HG03342 (cell line): Measurements from ENCODE around the gene GHITM.
"Not testable (repeated sequence)": the region's sequence is repeated elsewhere in the genome, so short reads cannot be mapped to it uniquely, and the experiment has no call there.

ENCODE experiments used
- ATAC-seq: cut with Tn5 transposase; IDR thresholded peaks from one replicate; pipeline ENCODE4 v1.9.1; 2021; ENCODE audit warnings: mild to moderate bottlenecking, moderate library complexity; ENCODE audit not compliant: unreplicated experiment

The GHITM gene

DNA sequence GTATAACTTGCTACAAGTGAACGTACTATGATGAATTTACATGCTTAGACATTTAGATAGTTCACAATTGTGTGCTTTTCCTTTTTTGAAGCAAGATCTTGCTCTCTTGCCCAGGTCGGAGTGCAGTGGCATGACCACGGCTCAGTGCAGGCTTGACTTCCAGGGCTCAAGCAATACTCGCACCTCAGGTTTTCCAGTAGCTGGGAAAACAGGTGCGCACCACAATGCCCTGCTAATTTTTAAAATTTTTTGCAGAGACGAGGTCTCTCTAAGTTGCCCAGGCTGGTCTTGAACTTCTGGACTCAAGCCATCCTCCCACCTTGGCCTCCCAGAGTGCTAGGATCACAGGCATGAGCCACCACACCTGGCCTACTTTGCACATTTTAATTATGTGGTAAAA, 36.1 kb downstream of the GHITM start:
- ATAC-seq: no peak

DNA sequence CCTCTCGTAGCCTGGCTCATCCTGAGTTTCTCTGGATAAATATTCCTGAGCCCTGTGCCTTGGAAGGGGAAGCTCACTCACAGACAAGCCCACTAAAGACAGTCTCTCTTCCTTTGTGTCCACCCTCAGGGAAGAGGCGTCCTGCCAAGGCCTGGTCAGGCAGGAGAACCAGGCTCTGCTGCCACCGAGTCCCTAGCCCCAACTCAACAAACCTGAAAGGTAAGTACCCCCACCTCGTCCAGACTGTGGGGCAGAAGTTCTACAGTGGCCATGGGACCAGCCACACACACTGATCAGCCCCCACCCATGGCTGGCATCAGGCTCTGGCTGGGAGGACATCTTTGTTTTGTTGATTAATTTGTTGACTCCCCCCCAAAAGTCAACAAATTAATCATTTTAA, 37.0 kb downstream of the GHITM start:
- ATAC-seq: no peak

DNA sequence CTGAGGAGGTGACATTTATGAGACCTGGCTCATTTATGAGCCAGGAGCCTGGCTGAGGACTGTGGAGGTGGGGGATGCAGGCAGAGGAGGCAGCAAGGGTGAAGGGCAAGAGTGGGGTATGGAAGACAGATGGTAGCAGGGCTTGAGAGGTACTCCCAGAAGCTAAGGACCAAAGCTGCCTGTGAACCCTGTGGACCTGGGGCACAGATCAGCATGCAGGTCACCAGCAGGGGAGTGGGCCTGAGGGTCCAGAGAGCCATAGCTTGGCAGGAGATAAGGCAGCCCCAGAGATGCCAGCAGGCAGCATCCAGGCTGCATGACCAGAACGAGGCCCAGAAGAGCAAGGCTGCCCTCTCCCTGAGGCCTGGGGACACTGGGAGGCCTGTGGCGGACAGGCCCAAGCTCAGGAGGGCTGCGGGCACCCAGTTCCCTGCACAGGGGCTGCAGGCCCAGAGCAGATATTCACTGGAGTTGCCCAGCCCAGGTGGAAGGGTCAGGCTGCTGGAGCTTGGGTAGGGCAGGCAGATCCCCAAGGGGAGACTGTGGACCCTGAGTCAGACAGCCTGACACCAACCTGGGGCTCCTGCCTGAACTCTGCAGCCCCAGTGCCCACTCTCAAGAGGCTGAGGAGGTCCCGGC, 37.6 kb downstream of the GHITM start:
- ATAC-seq: no peak

DNA sequence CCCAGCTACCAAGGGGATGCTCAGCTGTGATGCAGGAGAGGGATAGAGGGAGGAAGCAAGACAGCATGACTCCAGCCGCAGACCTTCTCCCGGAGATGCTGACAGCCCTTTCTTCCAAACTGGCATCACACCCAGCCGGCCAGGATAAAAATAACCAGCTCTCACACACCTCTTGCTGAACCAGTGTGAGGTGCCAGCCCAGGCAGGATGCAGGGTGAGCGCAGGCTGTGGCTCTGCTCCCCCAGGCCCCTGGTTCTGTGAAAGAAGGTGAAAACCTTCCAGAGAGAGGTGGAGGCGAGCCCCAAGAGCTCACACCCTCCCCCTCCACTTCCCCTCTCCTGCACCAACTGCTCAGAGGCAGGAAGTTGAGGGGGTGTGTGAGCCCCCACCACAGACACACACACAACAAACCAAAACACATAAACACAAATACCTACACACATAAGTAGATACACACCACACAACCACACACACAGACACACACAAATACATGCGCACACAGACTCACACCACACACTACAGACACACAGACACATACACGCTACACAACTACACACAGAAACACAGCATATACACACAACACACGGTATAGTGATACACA, 38.3 kb downstream of the GHITM start:
- peak; percentile 33 for ATAC-seq

DNA sequence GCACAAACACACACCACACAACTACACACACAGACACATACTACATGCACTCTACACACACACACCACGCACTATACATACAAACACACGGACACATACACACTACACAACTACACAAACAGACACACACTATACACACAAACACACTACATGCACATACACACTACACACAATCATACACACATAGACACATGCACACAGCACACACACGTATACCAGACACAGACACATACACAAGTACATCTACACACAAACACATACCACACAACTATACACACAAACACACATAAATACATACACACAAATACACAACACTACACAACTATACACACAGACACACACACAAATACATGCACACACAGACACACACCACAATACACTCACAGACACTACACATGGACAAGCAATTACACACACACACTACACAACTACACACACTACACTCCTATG, 38.9 kb downstream of the GHITM start:
- no peak for ATAC-seq

DNA sequence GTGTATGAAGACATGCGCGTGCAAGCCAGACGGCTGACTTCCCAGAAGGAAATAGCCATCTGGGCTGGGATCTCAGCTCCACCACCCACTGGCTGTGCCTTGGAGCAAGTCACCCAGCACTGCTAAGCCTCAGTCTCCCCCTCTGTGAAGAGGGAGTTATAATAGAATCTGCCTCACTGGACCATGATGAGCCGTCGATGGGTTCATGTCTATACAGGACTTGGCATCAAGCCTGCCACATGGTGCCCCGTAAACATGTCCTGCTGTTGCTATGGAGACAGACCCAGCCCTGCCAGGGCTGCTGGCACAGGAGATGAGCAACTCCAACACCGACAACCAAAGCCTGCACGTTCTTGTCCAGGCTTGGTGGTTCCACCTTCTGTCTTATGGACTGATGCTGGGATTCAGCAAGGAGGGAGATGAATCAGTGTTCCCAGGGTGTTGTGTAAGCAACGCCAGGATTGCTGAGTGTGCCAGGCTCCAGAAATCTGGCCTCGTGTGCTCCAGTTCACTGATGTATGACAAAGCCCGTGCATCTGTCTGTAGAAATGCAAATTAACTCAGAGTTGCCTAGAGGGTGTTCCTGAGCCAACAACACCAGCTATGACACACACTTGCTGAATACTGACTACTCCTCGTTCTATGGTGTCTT, 39.9 kb downstream of the GHITM start:
- ATAC-seq: peak; percentile 94

DNA sequence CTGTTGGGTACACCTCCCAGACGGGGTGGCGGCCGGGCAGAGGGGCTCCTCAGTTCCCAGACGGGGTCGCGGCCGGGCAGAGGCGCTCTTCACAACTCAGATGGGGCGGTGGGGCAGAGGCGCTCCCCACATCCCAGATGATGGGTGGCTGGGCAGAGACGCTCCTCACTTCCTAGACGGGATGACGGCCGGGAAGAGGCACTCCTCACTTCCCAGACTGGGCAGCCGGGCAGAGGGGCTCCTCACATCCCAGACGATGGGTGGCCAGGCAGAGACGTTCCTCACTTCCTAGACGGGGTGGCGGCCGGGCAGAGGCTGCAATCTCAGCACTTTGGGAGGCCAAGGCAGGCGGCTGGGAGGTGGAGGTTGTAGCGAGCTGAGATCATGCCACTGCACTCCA, 41.1 kb downstream of the GHITM start:
- not testable (repeated sequence) for ATAC-seq

DNA sequence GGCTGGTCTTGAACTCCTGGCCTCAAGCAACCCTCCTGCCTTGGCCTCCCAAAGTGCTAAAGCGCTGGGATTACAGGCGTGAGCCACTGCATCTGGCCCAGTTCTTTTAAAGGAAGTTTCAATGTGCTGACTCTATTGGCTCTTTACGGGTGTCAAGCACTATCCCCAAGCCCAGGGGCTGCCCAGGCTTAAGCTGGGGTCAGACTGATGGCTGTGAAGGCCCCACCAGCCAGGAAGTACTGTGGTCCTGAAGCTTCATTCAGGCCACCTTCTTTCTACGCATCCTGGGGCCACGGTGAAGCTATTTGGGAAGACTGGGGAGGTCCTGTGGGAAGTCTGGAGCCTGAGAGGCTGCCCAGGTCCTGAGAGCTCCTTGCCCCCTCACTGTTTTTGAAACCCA, 42.3 kb downstream of the GHITM start:
- no peak for ATAC-seq

DNA sequence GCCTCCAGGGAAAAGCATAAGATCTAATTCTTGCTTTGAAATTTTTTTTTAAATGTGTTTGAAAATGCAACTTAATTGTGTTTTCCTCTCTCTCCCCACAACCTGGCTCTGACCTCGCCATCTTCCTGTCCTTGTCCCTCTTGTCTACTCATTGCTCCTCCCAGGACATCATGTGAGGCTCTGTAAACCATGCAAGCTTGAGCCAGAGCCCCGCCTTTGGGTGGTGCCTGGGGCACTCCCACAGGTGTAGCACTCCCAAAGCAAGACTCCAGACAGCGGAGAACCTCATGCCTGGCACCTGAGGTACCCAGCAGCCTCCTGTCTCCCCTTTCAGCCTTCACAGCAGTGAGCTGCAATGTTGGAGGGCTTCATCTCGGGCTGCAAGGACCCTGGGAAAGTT, 45.2 kb downstream of the GHITM start:
- ATAC-seq: no peak

DNA sequence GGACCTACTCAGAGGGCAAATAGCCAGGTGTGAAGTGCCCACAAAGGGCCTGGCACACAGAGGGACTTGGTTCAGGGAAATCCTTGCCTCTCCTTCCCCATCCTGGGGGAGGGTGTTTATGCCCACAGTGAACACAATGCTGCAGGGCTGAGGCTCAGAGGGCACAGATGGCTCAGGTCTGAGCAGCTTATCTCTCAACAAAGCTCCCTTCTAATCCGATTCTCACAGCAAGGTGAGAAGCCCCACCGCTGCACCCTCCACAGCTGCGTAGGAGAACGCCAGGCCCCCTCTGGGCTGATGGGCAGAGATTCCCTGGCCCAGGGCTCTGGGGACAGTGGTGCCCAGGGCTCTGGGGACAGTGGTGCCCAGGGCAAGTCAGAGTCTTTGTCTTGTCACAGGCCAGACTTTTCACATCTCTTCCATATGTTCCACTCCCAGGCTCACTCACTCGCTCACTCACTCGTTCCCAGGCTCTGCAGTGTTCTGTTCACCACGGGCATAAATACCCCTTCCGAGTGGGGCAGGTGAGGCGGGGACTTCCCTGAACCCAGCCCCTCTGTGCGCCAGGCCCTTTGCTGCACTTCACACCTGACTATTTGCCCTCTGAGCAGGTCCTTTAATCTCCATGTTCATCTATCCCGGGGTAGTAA, 46.3 kb downstream of the GHITM start:
- ATAC-seq: no peak

DNA sequence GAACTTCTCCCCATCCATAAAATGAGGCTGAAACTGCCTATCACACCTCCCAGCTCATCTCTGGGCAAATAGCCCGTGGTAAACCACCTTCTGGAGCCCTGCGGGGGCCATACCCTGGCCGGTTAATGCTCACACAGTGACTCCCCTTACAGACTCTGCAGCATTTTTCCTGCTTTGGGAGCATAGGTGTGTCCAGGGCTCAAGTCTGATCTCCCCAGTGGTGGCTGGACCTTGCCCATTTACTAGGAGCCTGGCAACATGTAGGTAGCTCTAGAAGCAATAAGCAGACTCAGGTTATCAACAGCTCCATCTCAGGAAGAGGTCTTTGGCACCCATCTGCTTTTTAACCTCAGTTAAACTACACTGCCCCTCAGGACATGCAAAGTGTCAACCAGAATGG, 49.5 kb downstream of the GHITM start:
- ATAC-seq: no peak

DNA sequence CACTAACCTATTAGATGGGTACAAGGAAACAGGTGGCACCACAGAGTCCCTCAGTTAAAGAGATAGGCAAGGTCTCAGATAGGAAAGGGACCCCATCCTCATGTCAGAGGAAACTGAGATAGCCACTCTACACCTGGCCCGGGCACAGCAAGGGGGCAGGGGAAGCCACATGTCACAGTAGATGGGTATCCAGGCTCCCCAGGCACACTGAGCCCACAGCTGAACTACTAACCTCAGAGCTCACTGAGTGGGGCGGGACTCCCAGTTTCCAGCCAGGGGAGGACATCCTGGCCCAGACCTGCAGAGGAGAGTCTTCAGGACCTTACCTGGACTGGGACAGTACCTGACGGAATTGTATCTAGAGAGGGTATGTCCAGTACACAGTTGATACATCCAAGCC, 51.3 kb downstream of the GHITM start:
- ATAC-seq: no peak

DNA sequence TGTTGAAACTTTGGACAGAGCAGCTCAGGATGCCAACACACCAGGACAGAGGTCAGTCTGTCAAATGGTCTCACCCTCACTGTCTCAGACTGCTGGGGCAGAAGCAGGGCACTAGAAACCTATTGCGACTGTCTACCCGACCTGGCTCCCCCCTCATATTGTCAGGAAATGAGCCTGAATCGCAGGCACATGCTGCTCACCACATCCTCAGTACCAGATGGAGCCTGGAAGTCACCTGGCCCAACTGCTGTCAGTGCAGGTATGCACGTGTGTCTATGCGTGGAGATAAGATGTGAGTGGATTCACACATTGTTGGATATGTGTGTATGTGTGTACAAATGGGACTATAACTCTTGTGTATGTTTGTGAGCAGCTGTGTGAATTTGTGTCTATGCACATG, 51.8 kb downstream of the GHITM start:
- no peak for ATAC-seq

DNA sequence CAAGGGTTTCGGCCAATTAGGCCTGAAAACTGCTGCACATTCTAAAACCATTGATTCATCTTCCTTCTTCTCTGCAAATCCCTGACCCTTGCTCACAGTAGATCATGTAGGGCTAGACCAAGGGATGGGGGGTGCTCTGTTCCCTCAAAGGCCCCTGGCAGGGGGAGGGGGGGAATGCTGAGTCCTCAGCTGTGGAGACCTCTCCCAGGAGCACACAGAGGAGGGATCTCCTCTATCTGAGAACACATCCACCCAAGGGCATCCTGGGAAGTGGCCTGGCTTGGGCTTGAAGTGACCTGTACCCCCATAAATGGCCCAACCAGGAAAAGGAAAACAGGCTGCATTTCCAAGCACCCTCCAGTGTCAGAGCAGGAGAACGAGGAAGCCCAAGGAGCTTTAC, 54.0 kb downstream of the GHITM start:
- no peak for ATAC-seq

DNA sequence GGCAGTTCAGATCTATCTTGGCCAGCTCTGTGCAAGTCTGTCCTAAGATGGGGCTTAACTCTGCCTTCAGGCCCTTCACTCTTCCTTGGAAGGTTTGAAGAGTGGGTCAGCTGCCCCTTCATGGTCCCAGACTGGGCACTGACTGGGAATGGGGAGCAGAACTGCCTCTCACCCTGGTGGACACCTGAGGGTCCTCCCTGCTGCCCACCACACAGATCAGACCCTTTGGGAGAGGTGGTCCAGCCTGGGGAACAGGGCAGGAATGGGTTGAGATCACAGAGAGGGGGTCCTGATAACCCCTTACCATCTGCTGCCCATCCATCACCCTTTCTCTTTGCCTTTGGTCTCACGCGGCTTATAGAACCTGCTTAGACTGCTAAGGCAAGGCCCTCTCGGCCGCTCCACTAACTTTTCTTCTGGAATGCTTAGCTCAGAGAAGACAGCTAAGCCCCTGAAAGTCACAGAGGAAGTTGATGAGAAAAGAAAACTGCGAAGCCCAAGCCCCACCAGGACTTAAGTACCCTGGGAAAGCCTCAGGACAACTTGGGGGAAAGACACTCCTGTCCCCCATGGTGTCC, 54.6 kb downstream of the GHITM start:
- peak; percentile 21 for ATAC-seq

DNA sequence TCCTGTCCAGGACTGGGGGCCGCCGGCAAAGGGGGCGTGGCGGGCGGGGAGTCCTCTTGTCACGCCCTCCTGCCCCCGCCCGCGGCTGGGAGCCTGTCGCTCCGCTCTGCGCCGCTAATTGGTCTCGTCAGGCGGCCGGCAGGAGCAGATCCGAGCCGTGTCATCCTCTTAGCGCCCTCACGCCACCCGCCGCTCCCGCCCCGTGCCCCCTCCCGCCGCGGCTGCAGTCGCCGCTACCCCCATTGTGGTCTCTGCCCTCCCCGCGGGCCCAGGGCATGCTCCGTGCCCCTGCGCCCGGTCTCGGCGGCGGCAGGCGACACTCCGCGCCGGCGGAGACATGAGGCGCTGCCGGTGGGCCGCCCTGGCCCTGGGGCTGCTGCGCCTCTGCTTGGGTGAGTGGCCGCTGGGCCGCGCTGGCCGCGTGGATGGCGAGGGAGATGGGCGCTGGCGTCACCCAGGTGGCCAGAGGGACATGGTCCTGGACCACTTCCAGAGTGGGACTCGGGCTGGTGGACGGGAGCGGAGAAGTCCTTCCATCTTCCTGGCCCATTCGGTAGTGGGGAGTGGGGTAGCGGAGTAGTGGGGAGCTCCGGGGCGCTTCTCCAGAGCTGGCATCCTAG, 55.2 kb downstream of the GHITM start, which contains the start of gene CDHR1:
CDHR1 (plus strand) TSS at position 114 of the 620 bp plus-strand sequence; CDS start at position 338, 224 bp downstream.
- ATAC-seq: peak; percentile 76

DNA sequence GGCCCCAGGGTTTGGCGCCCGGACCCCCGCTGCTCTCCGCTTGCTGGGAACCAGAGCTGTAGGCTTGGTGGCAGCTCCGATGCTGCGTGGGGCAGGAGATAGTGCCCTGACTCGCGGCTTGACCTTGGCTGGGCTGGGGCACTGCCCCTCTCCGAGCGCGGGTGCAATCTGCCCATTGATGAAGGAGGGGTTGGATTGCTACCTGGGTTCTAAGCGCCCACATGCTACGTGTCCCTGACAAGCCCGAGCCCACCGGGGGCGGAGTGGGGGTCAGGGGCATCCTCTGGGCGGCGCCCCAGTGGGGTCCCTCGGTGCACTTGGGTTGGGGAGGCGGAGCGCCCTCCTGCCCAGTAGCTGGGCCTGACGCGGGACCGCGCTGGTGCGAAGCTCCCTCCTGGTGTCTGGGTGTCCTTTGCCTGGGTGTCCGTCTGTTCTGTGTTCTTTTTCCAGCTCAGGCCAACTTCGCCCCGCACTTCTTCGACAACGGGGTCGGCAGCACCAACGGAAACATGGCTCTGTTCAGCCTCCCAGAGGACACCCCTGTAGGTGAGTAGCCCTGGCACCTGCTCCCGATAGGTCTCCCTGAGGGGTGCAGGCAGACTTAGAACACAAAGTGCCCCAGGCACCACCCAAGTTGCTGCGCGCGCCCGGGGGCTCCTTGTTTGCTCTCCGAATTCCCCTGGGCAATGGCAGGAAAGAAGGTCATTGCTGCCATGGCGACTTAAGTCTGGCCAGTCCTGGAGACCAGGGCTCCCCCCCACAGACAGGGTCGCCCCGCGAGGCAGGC, 55.9 kb downstream of the GHITM start:
- ATAC-seq: no peak

DNA sequence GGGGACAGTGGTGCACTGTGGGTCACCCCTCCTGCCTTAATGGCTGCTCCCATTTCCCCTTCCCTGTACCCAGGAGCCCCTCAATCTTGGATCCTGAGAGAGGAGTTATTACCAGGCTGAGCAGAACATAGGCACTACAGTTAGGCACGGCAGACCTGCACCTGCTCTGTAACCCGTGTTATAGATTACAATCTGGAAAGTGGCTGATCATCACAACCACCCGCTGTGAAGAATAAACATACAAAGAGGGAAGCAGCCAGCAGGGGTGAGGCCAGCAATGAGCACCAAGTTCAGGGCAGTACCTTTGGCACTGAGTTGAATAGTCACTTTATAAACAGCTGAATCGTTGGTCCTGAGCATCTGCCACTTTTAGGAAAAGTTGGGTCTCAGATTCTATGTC, 56.8 kb downstream of the GHITM start:
- no peak for ATAC-seq

DNA sequence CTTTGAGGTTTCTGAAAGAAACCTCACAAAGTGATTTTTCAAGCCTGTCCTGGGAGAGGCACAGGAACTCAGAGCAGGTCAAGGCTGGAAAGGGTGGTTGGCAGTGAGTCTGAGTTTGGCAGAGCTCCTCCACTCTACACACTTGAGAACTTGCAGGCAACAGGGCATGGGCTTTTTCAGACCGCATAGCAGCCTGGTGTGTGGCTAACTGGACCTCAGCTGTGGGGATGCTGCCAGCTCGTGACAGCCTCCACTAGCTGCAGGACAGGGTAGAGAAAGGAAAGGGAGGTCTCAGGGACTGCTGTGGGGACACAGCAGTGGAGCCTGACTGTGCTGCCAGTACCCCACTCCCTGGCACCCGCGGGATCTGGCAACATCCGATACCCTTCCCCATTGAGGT, 57.6 kb downstream of the GHITM start:
- ATAC-seq: no peak

DNA sequence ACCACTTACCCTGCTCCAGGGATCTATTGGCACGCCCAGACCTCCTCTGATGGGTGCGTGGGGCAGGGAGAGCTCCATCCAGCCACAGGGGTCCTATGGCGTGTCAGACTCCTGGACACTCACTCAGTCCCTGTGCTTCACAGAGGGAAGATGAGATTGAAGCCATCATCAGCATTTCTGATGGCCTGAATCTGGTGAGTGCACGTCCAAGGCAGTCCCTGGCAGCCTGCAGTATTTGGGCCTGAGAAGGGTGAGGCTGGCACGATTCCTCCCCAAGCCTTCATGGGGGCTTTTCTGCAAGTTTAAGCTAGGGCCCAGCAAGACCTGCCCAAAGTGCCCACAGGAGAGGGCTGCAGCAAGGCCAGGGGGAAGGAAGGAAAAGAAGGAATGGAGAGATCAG, 58.3 kb downstream of the GHITM start:
- ATAC-seq: no peak
